ENCODE data around the gene CAMK4.
A peak's percentile ranks its signal among the peaks of the same experiment; 100 is the strongest.

CAMK4 gene

GRCh38 chr5:111447099-111447498, 222.9 kb downstream of the CAMK4 start:
- no peak for FAIRE-seq

- no peak for FAIRE-seq
Observed at GRCh38 chr5:111447822-111448221, 223.6 kb downstream of the CAMK4 start.

GRCh38 chr5:111453295-111453694, 229.1 kb downstream of the CAMK4 start:
- FAIRE-seq, result no peak

GRCh38 chr5:111453747-111454146, 229.6 kb downstream of the CAMK4 start:
- no peak for FAIRE-seq

GRCh38 chr5:111454198-111454622, 230.0 kb downstream of the CAMK4 start:
- no peak for FAIRE-seq

DNA sequence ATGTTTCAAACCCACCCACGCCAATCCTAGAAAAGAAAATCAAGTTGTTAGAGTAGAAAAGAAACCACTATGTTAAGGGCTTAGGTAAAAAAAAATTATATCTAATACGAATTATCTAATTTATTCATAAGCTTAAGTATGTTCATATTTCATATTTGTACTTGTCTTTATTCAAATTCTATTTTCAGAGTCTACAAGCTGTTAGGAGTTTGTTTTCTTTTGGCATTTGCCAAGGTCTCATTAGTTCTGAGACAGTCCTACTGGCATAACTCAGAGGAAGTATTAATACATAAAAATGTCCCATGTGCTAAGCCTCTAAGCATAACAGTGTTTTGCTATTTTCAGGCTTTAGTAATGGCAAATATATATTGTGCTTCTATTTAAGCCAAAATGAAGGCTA, 230.6 kb downstream of the CAMK4 start:
- no peak for FAIRE-seq

GRCh38 chr5:111461255-111461671, 237.1 kb downstream of the CAMK4 start:
- no peak for FAIRE-seq

- no peak for FAIRE-seq
Observed at GRCh38 chr5:111461934-111462333, 237.8 kb downstream of the CAMK4 start.

- no peak for FAIRE-seq
Observed at GRCh38 chr5:111463311-111463710, 239.1 kb downstream of the CAMK4 start.

GRCh38 chr5:111469293-111469896, 245.2 kb downstream of the CAMK4 start:
- no peak for FAIRE-seq

DNA sequence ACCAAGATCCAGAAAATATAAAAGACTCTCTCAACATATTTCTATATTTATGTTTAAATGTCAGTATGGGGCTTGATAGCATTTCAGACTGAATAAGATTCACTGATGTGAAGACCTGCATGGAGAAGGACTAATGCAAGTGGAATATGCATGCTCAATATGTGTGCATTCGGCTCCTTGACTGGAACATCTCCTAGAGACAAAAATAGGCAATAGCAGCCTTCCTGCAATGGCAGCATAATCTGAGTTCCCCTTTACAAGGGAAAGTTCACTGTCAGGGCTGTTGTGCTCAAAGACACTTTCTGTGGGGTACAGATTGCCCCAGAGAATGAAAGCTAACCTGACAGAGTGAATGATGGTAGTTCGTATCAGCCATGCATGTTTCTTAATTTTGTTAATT, 245.7 kb downstream of the CAMK4 start:
- FAIRE-seq, result no peak

GRCh38 chr5:111472096-111472495, 247.9 kb downstream of the CAMK4 start:
- FAIRE-seq, result no peak

GRCh38 chr5:111472579-111472978, 248.4 kb downstream of the CAMK4 start:
- FAIRE-seq, result no peak

DNA sequence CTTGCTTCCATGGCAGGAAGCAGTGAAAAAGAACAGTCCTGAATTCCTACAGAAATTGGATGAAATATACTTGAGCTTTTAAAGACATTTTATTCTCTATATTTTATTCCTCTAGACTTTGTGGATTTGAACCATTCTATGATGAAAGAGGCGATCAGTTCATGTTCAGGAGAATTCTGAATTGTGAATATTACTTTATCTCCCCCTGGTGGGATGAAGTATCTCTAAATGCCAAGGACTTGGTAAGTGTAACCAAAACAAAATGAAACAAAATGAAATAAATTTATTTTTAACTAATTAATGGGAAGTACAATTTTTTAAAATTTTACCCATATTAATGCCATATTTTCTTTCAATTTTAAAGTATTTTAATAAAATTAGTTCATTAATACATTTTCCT, 254.1 kb downstream of the CAMK4 start:
- peak; percentile 86 for FAIRE-seq

GRCh38 chr5:111478898-111479297, 254.7 kb downstream of the CAMK4 start:
- FAIRE-seq, result no peak

DNA sequence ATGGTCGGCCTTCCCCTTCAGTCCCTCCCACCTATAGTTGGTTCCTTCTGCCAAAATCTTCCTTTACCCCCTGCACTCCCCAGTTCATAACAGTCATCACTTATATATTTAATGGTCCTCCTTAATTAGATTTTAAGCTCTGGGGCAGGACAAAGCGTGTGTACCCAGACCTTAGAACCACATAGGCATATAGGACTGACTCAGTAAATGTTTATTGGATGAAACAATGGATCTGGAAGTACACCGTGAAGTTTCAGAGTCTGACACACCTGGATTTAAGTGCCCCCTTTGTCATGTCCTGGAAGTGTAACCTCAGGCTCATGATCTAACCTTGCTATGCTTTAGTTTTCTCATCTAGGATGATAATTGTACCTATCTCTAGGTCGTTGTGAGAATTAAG, 256.2 kb downstream of the CAMK4 start:
- FAIRE-seq, result no peak

- FAIRE-seq, result no peak
Observed at GRCh38 chr5:111486055-111486454, 261.9 kb downstream of the CAMK4 start.

DNA sequence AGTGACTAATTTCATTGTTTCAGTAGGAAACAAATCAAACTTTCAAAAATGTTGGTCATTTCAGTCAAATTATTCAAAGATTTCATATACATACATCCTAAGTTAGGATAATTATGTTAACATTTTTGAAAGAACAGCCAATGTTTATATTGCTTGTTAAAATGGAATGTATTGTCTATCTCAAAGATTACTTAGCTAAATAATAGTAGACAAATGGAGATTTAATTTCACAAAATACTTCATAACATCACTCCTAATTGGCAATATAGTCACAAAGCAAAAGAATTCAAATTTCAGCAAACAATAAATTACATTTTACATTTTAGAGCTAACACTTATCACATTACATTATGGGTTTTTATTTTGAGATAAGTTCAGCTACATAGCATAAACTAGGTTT, 262.7 kb downstream of the CAMK4 start:
- no peak for FAIRE-seq

DNA sequence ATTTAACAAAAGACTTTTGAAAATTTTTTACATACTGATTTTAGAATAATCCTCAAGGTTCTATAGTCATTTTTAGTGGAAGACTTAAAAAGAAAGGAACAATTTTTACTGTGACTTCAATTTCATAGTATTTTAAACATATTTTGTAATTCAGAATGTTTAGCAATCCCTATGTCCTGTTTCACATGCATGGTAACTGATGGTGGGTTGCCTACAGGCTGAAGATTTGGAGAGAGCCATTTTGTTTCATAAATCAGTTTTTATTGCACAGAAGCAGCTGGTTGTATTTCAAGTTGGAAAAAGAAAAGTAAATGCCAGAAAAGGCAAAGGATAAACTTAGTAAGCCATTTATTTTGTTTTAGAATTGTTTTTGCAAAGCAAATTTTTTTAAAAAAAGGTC, 264.2 kb downstream of the CAMK4 start:
- FAIRE-seq, result no peak

GRCh38 chr5:111493031-111493430, 268.8 kb downstream of the CAMK4 start:
- no peak for FAIRE-seq

- no peak for FAIRE-seq
Observed at GRCh38 chr5:111494355-111494999, 270.3 kb downstream of the CAMK4 start.

- no peak for FAIRE-seq
Observed at GRCh38 chr5:111495159-111495558, 271.0 kb downstream of the CAMK4 start.

DNA sequence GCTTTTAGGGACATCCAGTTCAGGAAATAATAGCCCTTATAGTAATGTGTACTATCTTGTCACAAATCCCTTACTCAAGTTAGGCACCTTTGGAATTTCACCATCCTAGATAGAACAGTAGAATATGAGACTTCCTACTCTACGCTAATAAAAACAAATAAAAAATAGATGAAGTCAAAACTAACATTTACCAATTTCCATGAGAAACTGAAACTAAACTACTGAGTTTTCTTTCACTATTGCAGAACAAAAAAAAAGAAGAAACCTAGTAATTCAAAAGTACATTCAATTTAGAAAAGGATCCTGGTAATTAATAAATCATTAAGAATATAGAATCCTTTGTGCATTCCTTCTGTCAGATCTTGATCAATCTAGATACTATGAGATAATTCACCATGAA, 274.2 kb downstream of the CAMK4 start:
- FAIRE-seq, result no peak

GRCh38 chr5:111502956-111503355, 278.8 kb downstream of the CAMK4 start:
- no peak for FAIRE-seq

DNA sequence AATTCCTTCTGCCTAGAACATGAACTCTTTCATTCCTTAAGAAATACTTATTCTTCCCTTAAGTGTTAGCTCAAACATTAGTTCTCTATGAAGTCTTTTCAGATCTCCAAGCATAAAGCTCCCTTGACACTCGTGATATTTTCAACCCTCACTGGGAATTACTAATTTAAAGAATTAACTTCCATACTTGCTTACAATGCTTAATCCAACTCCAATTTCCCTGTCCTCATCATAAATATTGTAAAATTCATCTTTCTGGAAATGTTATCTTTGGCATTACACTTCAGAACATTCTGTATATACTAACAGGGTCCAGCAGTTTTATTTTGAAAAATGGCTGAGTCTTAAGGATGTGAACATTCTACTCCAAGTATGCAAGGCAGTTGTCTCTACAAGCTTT, 280.9 kb downstream of the CAMK4 start:
- no peak for FAIRE-seq

All from G401.6 (cell line).